HG03571 (cell line): ENCODE results near the gene ALKBH1.
"Not testable (repeated sequence)": the region's sequence is repeated elsewhere in the genome, so short reads cannot be mapped to it uniquely, and the experiment has no call there.

ENCODE experiments used
- ATAC-seq: cut with Tn5 transposase; IDR thresholded peaks from one replicate; pipeline ENCODE4 v1.9.1; 2021; ENCODE audit not compliant: unreplicated experiment

Gene ALKBH1, protein sequence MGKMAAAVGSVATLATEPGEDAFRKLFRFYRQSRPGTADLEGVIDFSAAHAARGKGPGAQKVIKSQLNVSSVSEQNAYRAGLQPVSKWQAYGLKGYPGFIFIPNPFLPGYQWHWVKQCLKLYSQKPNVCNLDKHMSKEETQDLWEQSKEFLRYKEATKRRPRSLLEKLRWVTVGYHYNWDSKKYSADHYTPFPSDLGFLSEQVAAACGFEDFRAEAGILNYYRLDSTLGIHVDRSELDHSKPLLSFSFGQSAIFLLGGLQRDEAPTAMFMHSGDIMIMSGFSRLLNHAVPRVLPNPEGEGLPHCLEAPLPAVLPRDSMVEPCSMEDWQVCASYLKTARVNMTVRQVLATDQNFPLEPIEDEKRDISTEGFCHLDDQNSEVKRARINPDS

DNA sequence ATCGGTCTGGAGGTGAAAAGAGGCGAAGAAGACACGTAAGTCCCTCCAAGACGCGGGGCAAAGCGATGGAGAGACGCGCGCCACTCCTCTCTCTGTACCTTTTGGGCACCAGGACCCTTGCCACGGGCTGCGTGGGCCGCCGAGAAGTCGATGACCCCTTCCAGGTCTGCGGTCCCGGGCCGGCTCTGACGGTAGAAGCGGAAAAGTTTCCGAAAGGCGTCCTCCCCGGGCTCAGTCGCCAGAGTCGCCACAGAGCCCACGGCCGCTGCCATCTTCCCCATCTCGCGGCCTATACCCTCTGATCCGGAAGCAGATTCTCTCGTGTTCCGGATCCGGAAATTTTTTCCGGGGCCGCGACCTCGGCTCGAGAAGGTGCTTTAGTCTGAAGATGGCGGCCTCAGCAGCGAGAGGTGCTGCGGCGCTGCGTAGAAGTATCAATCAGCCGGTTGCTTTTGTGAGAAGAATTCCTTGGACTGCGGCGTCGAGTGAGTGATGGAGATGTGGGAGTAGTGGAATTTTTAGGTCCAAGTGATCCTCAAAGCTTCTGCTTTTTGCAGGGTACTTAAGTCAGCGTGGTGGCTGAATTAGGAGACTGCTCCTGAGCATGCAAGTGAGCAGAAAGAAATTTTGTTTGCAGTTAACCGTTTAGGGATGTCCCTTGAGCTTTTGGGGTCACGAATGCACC, at the start of gene ALKBH1, which contains the start of gene SLIRP:
Gene ALKBH1 (minus strand): TSS at position 300 of the 685 bp plus-strand sequence. CDS start 19 bp downstream, at position 281.
Gene SLIRP (plus strand): TSS at position 380 of the 685 bp plus-strand sequence. CDS start 9 bp downstream, at position 389.
- peak; percentile 97 for ATAC-seq

GRCh38 chr14:77752799-77753516, 45.1 kb upstream of the ALKBH1 start:
- no peak for ATAC-seq

DNA sequence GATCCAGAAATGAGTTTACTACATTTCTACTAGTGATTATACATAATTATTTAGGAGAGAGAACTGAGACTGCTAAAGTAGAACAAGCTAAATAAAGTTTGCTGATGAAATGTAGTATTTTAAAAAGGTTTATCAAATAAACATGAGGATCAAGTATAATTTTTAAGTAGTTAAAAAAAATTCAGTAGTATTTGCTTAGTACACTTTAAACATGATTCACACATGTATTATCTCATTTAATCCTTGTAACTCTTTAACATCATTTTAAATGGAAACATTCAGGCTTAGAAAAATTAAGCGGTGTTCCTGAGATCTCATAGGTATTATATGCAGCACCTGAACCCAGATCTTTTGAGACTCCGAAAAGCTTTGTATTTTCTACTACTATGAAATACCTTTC, 44.4 kb upstream of the ALKBH1 start:
- ATAC-seq: no peak

DNA sequence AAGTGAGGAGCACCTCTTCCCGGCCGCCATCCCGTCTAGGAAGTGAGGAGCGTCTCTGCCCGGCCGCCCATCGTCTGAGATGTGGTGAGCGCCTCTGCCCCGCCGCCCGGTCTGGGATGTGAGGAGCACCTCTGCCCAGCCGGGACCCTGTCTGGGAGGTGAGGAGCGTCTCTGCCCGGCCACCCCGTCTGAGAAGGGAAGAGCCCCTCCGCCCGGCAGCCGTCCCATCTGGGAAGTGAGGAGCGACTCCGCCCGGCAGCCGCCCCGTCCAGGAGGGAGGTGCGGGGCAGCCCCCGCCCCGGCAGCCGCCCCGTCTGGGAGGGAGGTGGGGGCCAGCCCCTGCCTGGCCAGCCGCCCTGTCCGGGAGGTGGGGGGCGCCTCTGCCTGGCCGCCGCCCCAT, 39.6 kb upstream of the ALKBH1 start:
- not testable (repeated sequence) for ATAC-seq

DNA sequence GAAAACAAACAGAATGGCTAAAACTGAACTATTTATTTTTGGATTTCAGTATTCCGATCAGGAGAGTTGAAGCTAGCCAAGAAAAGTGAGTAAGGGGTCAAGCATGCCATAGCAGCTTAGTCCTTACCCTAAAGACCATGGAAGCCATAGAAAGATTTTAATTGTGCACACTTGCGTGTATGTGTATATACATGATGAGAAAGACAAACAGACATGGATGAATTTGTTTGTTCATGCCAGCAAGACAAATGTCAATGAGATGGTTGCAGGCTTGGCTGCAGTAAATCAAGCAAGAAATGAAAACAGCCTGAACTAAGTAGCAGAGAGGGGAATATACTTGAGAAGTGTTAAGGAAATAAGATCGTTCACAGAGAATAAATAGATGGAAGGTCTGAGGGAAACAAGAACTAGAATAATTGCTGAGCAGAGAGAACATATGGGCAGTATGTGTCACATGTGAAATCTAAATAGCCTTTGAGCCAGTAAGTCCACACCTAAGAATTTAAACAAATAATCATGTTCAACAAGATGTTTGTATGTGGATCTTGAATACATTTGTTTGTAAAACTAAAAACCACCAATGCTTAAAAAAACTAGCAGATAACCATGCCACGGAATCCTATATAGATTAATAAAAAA, 38.4 kb upstream of the ALKBH1 start:
- no peak for ATAC-seq

DNA sequence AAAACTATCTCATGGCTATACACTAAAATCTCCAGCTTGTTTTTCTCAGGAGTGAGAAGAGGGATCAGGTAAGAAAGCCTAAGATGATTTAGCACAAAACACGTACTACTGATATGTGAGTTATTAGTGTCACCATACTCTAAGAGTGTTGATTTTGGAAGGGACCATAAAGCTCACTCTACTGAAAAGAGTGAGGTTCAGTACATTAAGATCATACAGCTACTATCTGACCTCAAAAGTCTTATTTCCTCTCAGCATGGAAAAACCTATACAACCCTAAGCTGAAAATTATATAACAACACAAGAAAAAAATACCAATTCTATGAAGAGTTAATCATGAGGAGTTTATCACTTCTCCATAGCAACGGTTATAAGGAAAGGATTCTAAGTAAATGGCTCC, 33.6 kb upstream of the ALKBH1 start:
- no peak for ATAC-seq

GRCh38 chr14:77738559-77739250, 30.9 kb upstream of the ALKBH1 start:
- ATAC-seq: no peak

- no peak for ATAC-seq
Measured at GRCh38 chr14:77730976-77731497, 23.2 kb upstream of the ALKBH1 start.

DNA sequence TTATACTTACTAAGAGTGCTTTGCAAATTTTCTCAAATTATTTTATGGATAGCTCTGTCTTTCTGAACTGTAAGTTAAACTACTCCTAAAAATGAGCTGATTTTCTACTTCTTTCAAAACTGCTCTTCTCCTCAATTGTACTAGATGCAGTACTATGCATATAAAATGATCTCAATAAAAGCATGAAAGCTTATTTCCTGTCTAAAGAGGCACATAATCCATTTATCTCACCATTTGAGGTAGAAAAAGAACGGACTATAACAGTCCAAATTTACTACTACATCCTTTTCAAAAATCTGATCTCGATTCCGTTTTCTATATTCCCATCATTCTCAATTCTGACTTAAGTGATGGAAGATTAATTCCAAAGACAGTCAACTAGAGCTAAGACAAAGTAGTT, 14.5 kb upstream of the ALKBH1 start:
- ATAC-seq: no peak

DNA sequence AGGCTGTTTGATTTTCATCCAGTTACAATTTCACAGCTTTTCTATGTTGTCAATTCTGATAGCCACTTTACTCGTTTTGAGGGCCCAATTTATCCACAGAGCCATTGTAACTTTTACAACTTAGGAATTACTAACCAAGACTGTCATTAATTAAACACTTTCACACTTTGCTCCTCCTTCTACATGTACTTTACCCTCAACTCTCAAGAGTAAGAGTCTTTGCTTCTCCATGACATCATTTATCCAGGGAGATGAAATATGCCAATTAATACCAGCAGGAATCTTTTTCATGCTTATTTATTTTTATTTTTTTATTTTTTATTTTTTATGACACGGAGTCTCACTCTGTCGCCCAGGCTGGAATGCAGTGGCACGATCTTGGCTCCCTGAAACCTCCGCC, 13.6 kb upstream of the ALKBH1 start:
- ATAC-seq: no peak

GRCh38 chr14:77717608-77718305, 9.9 kb upstream of the ALKBH1 start:
- ATAC-seq: no peak

DNA sequence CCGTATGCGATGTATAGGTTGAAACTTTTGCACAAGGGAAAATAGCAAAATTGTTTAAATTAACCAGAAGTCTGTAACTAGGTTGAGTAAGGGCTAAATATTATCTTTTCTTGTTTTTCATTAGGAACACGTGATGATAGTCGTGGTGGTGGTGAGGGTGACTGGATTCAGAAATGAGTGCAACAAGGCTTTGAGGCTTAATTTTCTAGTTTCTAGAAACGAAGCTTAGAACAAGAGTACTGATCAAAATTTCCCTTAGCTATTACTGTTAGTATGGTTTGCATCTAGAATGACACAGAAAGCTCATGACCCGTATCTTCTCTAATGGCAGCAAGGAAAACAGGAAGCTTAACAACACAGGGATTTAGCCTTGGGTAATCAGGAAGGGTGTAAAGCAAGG, 7.1 kb upstream of the ALKBH1 start:
- ATAC-seq: no peak

DNA sequence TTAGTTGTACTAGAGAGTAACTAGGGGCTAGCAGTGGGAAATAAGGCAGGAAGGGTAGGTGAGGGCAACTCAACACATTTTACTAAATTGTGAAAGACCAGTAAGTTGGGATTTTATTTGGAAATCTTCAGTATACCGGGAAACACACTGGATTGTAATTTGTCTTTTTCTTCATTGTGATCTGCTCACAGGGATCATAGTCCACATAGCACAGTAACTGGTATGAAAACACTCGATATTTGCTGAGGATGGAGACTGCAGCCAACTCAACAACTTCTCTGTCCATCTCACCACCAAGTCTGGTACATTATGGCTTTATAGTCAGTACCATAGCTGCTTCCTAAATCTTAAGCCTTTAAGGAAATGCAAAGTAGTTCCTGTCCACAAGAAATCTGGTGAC, 2.5 kb upstream of the ALKBH1 start:
- no peak for ATAC-seq

GRCh38 chr14:77709412-77709811, 1.6 kb upstream of the ALKBH1 start:
- ATAC-seq: no peak

DNA sequence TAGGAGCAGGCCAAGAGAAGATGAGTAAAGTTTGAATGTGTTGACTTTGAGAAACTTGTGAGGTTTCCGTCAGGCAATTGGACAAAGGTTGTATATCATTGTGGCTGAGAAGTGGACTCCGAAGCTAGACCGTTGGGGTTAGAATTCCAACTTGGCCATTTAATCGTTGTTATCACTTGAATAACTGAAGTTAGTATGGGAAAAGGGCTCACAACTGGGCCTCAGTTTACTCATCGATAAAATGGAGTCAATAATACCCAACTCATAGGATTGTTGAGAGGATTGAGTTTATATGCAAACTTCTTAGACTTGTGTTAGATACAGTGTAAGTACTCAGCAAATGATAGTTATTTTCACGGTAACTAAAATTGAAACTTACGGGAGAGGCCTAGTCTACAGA, 926 bp upstream of the ALKBH1 start:
- ATAC-seq: no peak

GRCh38 chr14:77707355-77707723, 484 bp downstream of the ALKBH1 start:
- peak; percentile 10 for ATAC-seq

- ATAC-seq: no peak
Measured at GRCh38 chr14:77691259-77691658, 16.6 kb downstream of the ALKBH1 start.

GRCh38 chr14:77682158-77682553, 25.7 kb downstream of the ALKBH1 start:
- no peak for ATAC-seq

GRCh38 chr14:77681196-77682157, 26.3 kb downstream of the ALKBH1 start:
- ATAC-seq: no peak
